K562 (cell line): ENCODE results near the gene TTC39C. TPM values are rescaled to one million over a fixed set of nuclear protein-coding genes. Genes with fewer than 3 reads are reported as not detected.

Experiments
- ATAC-seq: fragments of 200-7000 bp; cut with Tn5 transposase; 3 replicates; pipeline ENCODE4 v1.9.1; 2020; ENCODE audit warnings: moderate library complexity
- BruUV-seq: library from RNA; stranded (reverse); fragments of 400-500 nt; replicated peaks from 2 replicates; lab custom pipeline; 2021; lab: Mats Ljungman, UMichigan
- CTCF ChIA-PET: fragments of 300-600 bp; formaldehyde crosslinking; extraction: SDS; loops from one replicate; lab custom pipeline; 2021; ENCODE audit warnings: low intra/inter-chr PET ratio; lab: Yijun Ruan, JAX
- POLR2A ChIA-PET: fragments of 300-600, 350-650 bp; sonication (Branson Sonifier 250); formaldehyde crosslinking; extraction: SDS; loops from one replicate; lab custom pipeline; 2021; ENCODE audit warnings: antibody characterized with exemption, inconsistent platforms; lab: Yijun Ruan, JAX
- DNase-seq, 4 experiments: peaks; one replicate each; pipeline versions ENCODE4 v3.0.0 to v3.0.0-alpha.2; 2011 to 2018; ENCODE audit warnings: low spot score in 3 of 4, mixed read lengths in 3 of 4; ENCODE audit errors: extremely low read depth in 1 of 4
- FAIRE-seq: peaks from 2 replicates; lab custom pipeline; 2011; peaks lifted over from hg19 to GRCh38; lab: Jason Lieb, UNC
- H2AFZ ChIP-seq: 2 replicates; pipeline ENCODE4 v1.6.0; 2011; ENCODE audit warnings: low read depth, low read length, control low read depth, inconsistent platforms
- H3K27ac ChIP-seq: fragments of 200-600 bp; 3 replicates; pipeline ENCODE4 v1.8.0; 2011; ENCODE audit warnings: low read depth, mild to moderate bottlenecking, control low read depth, inconsistent platforms, low read length, moderate library complexity, mixed read lengths; ENCODE audit errors: extremely low read depth
- H3K27me3 ChIP-seq, 2 experiments: fragments of 300-600 bp in 1 of 2; 2 replicates in 1 of 2; 3 replicates in 1 of 2; pipeline versions ENCODE4 v1.6.0 to v1.8.0; 2011; ENCODE audit warnings: inconsistent platforms in 2 of 2, low read length in 2 of 2, mild to moderate bottlenecking in 1 of 2, mixed read lengths in 1 of 2, moderate library complexity in 1 of 2; ENCODE audit not compliant: control insufficient read depth in 2 of 2, insufficient read depth in 2 of 2
- H3K36me3 ChIP-seq: fragments of 300-600 bp; 3 replicates; pipeline ENCODE4 v1.8.0; 2011; ENCODE audit warnings: mild to moderate bottlenecking, low read length, inconsistent platforms; ENCODE audit not compliant: control insufficient read depth, insufficient read depth
- H3K4me1 ChIP-seq, 2 experiments: fragments of 200-600 bp in 1 of 2; replicated peaks in 1 of 2; 2 replicates in 1 of 2; 3 replicates in 1 of 2; pipeline versions ENCODE4 v1.5.1 to v1.8.0; 2011; ENCODE audit warnings: inconsistent platforms in 2 of 2, low read length in 2 of 2, mild to moderate bottlenecking in 1 of 2, mixed read lengths in 1 of 2, moderate library complexity in 1 of 2; ENCODE audit not compliant: control insufficient read depth in 2 of 2, insufficient read depth in 2 of 2
- H3K4me2 ChIP-seq: 2 replicates; pipeline ENCODE4 v1.6.1; 2011; ENCODE audit warnings: low read length, control low read depth, inconsistent platforms, mixed read lengths; ENCODE audit not compliant: insufficient read depth
- H3K4me3 ChIP-seq: fragments of 200-600 bp; sonication (generic), shearing (Covaris generic); 2 replicates; pipeline ENCODE4 v1.5.1; 2016; ENCODE audit warnings: control low read depth, inconsistent platforms
- H3K79me2 ChIP-seq: fragments of 200-600 bp; 3 replicates; pipeline ENCODE4 v1.8.0; 2011; ENCODE audit warnings: low read length, inconsistent platforms; ENCODE audit not compliant: control insufficient read depth, insufficient read depth
- H3K9ac ChIP-seq, 2 experiments: 2 replicates each; pipeline versions ENCODE4 v1.6.0 to v1.6.1; 2011; ENCODE audit warnings: low read depth in 2 of 2, low read length in 2 of 2, control low read depth in 1 of 2, inconsistent platforms in 1 of 2, mild to moderate bottlenecking in 1 of 2, mixed read lengths in 1 of 2; ENCODE audit not compliant: insufficient read depth in 1 of 2
- H3K9me1 ChIP-seq: one replicate; pipeline ENCODE4 v1.6.0; 2011; ENCODE audit warnings: inconsistent platforms, mild to moderate bottlenecking, low read length, moderate library complexity; ENCODE audit not compliant: control insufficient read depth, insufficient read depth
- H3K9me3 ChIP-seq: replicated peaks from 2 replicates; pipeline ENCODE4 v1.5.1; 2011; ENCODE audit warnings: low read depth, low read length, inconsistent platforms; ENCODE audit not compliant: control insufficient read depth, insufficient read depth
- H4K20me1 ChIP-seq: replicated peaks from 2 replicates; pipeline ENCODE4 v1.6.1; 2011; ENCODE audit warnings: low read length, inconsistent platforms, mixed read lengths; ENCODE audit not compliant: control insufficient read depth, insufficient read depth
- CREB1 ChIP-seq, 2 experiments: sonication (generic) in 1 of 2; formaldehyde crosslinking in 1 of 2; IDR thresholded peaks; 2 replicates each; pipeline versions ENCODE4 v1.6.1 to v1.8.0; 2012 to 2022; ENCODE audit warnings: inconsistent platforms in 1 of 2, mild to moderate bottlenecking in 1 of 2, missing genetic modification reagents in 1 of 2, moderate library complexity in 1 of 2
- CTBP1 ChIP-seq: fragments of 450-650 bp; IDR thresholded peaks from 2 replicates; pipeline ENCODE4 v1.6.1; 2016; ENCODE audit warnings: borderline replicate concordance
- ETV5 ChIP-seq: sonication (generic); formaldehyde crosslinking; IDR thresholded peaks from 2 replicates; pipeline ENCODE4 v1.4.0; 2020; ENCODE audit warnings: low read depth, mild to moderate bottlenecking, missing genetic modification reagents
- MEF2A ChIP-seq: IDR thresholded peaks from 2 replicates; pipeline ENCODE4 v1.6.1; 2011; ENCODE audit warnings: low read depth, mild to moderate bottlenecking, low read length, moderate library complexity; ENCODE audit not compliant: control insufficient read depth
- MYC ChIP-seq, 2 experiments: fragments of 250-450 bp in 1 of 2; sonication (Bioruptor Pico) in 1 of 2; IDR thresholded peaks; 2 replicates each; pipeline versions ENCODE4 v1.5.1 to v1.6.1; 2012 to 2021; ENCODE audit warnings: low read depth in 2 of 2, borderline replicate concordance in 1 of 2, improper control_type of control experiment in 1 of 2, low read length in 1 of 2, mild to moderate bottlenecking in 1 of 2, moderate library complexity in 1 of 2
- SRSF1 ChIP-seq: fragments of 200-400 bp; formaldehyde crosslinking; IDR thresholded peaks from 2 replicates; pipeline ENCODE4 v1.6.1; 2017; ENCODE audit warnings: mild to moderate bottlenecking, low read depth, low read length, moderate library complexity
- ZNF444 ChIP-seq: fragments of 250-450 bp; sonication (Bioruptor Pico); IDR thresholded peaks from 2 replicates; pipeline ENCODE4 v1.4.0; 2020; ENCODE audit warnings: mild to moderate bottlenecking, moderate library complexity
- in situ Hi-C: fragments of 300-500 bp; cut with MboI; formaldehyde crosslinking; loops from 4 replicates; pipeline ENCODE4 v1.15.0; 2018; ENCODE audit warnings: inconsistent platforms, mixed read lengths
- intact Hi-C: fragments of 100-400 bp; cut with micrococcal nuclease; formaldehyde crosslinking; loops from 2 replicates; pipeline ENCODE4 v1.14.2; 2022
- polyA plus RNA-seq, 8 experiments: library from polyadenylated mRNA; depleted of rRNA in 4 of 8; stranded (reverse) in 5 of 8; unstranded in 3 of 8; fragments of >200 nt; fragmentation: Nextera tagmentation in 2 of 8; fragmentation: Illumina TruSeq in 1 of 8; extraction: Ambion mirVana in 2 of 8; extraction: Trizol in 1 of 8; gene quantifications; 2 replicates each; pipeline versions ENCODE4 v1.2.1 to v1.2.3, GENCODE V29; 2011 to 2014; ENCODE audit warnings: inconsistent platforms in 1 of 8, missing spikeins in 1 of 8
- total RNA-seq, 7 experiments: library from RNA; depleted of rRNA in 6 of 7; stranded (reverse); fragments of >200 nt in 6 of 7; fragmentation: Illumina TruSeq in 2 of 7; extraction: Trizol in 2 of 7; gene quantifications; 2 replicates each; pipeline versions ENCODE4 v1.2.1 to v1.2.3, GENCODE V29; 2011 to 2021; ENCODE audit warnings: low replicate concordance in 1 of 7

The TTC39C gene
- total and polyA plus RNA-seq, 9 of the 15 experiments (the other 6 are each of a cell fraction or from before 2014, with no cell fraction given) = 0.01 to 0.58 (median 0.18) TPM; not detected in 5

GRCh38 chr18:23986600-23987359 is 27.8 kb upstream of the TTC39C start:
- Histone ChIP-seq H2AFZ (no peak overlapping the region), H3K4me2 (no peak overlapping the region), H3K9me3 (no peaks in the 10 kb centered on the region), H3K9me1 (no peaks in the 10 kb centered on the region), H3K4me3 (no peak overlapping the region), H3K27me3 (peaks cover 3 to 6% of the 10 kb centered on the region in 2 experiments; a peak in 2 of 5 replicates), H3K27ac (no peak overlapping the region), H3K9ac (no peak overlapping the region), H4K20me1 (no peaks in the 10 kb centered on the region), H3K79me2 (no peaks in the 10 kb centered on the region), H3K36me3 (no peaks in the 10 kb centered on the region), H3K4me1 (no peaks in the 10 kb centered on the region)
- intact Hi-C loops = no loop called here
- in situ Hi-C loops = no loop called here
- no peak for FAIRE-seq
- CTCF ChIA-PET = no interaction called here
- no peak for ATAC-seq
- TF ChIP-seq CREB1 (IDR thresholded peaks at IDR 0.05) (no peak), CREB1 (CRISPR knock-in tag; IDR thresholded peaks at IDR 0.05) (no peak), SRSF1 (no peak), MYC (IDR thresholded peaks at IDR 0.05; ENCODE audit: low read depth, low read length) (no peak), MYC (CRISPR knock-in tag; IDR thresholded peaks at IDR 0.05; ENCODE audit: borderline replicate concordance, low read depth) (no peak), CTBP1 (no peak), ZNF444 (CRISPR knock-in tag) (no peak), MEF2A (no peak), ETV5 (CRISPR knock-in tag) (no peak)
- no TSS peak for BruUV-seq
- DNase-seq = no peak
- POLR2A ChIA-PET = no interaction called here
